CD4-positive, alpha-beta T cell treated with Interleukin-4 for 4 hours (primary cell): Measurements from ENCODE around the gene GAGE13.
"Not testable (repeated sequence)": the region's sequence is repeated elsewhere in the genome, so short reads cannot be mapped to it uniquely, and the experiment has no call there.

Experiments
- DNase-seq: peaks from one replicate; pipeline ENCODE4 v3.0.0-alpha.2; 2020

GAGE13 gene

DNA sequence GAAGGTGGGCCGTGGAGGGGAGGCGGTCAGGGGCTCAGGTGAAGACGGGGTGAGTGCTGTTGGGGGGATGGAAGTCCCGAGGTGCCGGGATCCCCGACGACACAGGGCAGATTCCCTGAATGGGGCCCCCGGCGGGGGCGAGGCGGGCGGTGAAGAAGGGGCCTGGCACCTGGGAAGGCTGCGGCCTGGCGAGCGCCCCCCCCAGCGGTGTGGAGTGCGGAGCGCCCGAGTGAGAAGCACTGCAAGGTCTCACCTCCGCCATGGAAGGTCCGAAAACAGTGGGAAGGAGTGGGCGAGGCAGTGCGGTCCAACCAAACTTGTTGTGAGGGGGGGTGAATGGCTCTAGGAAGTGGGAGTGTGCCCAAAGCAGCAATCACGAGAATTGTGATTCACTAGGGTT lies 10.1 kb downstream of the GAGE13 start:
- DNase-seq: not testable (repeated sequence)

DNA sequence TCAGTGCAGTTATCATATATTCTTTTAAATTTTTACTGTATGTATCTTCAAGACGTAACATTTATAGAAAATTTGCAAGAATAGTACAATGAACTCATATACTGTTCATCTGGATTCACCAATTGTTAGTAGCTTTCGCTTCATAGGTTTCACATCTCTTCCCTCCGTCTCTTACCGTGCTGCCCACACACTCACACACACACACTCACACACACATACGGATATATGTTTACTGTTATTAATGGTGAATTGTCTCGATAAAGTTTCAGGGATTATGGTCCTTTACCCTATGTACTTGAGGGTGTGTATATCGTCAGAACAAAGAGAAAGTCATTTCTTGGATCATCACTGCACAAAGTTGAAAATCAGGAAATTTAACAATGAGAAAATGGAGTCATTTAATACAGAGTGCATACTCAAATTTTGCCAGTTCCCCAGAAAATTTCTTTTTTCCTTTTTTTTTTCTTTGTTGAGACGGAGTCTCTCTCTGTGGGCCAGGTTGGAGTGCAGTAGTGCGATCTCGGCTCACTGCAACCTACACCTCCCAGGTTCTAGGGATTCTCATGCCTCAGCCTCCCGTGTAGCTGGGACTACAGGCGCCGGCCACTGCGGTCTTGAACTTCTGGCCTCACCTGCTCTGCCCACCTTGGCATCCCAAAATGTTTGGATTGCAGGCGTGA lies 13.3 kb downstream of the GAGE13 start:
- DNase-seq: not testable (repeated sequence)

DNA sequence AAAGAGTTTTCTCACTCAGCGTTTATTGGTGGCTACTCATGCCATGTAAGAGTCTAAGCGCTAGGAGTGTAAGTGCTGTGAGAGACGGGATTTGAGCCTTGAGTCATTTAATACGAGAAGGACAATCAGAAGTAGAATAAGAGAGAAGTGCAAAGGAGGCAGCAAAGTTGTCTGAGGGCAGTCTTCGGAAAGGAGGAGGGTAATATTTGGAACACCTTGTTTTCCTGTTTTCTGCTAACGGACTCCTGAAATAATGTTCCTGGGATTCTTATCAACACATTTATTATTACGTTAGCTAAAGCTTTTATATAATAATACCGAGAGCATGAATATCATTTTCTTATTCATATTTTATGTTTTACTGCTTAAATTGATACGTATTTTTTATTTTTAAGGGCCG lies 14.0 kb downstream of the GAGE13 start:
- DNase-seq: not testable (repeated sequence)

DNA sequence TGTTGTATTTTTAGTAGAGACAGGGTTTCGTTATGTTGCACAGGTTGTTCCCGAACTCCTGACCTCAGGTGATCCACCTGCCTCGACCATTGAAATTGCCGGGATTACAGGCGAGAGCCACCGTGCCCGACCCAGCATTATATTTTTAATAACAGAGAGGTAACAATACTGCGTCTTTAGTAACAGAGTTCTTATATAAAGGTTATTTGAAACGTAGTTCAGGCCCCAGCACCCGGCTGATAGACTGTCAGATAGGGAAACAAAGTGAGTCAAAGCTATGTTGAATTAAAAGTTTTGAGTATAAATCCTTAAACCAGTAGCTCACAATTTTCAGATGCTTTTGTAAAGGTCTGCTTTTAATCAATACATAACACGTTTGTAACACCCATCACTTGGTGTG lies 14.8 kb downstream of the GAGE13 start:
- not testable (repeated sequence) for DNase-seq
